Endothelial cell (in vitro differentiated cells): ENCODE results near the gene KCNG3. TPM values are rescaled to one million over a fixed set of nuclear protein-coding genes. Genes with fewer than 3 reads are reported as not detected.

ENCODE experiments used
- DNase-seq: peaks from one replicate; pipeline ENCODE4 v3.0.0; 2021; ENCODE audit warnings: low spot score
- H3K27ac Mint-ChIP-seq: one replicate; pipeline ENCODE4 v1.8.0; 2021; ENCODE audit warnings: mixed read lengths, inconsistent platforms; ENCODE audit not compliant: unreplicated experiment
- H3K27me3 Mint-ChIP-seq: one replicate; pipeline ENCODE4 v1.8.0; 2021; ENCODE audit warnings: mild to moderate bottlenecking, moderate library complexity, mixed read lengths, inconsistent platforms; ENCODE audit not compliant: unreplicated experiment
- H3K36me3 Mint-ChIP-seq: one replicate; pipeline ENCODE4 v1.8.0; 2021; ENCODE audit warnings: mild to moderate bottlenecking, low read depth, mixed read lengths, inconsistent platforms; ENCODE audit not compliant: unreplicated experiment
- H3K4me1 Mint-ChIP-seq: one replicate; pipeline ENCODE4 v1.8.0; 2021; ENCODE audit warnings: mild to moderate bottlenecking, mixed read lengths, inconsistent platforms; ENCODE audit not compliant: unreplicated experiment
- H3K4me3 Mint-ChIP-seq: one replicate; pipeline ENCODE4 v1.8.0; 2021; ENCODE audit warnings: mild to moderate bottlenecking, mixed read lengths, inconsistent platforms; ENCODE audit not compliant: unreplicated experiment
- H3K9me3 Mint-ChIP-seq: one replicate; pipeline ENCODE4 v1.8.0; 2021; ENCODE audit warnings: mixed read lengths, inconsistent platforms; ENCODE audit not compliant: unreplicated experiment
- total RNA-seq: library from RNA; stranded (reverse); fragmentation: NEBNext Ultra II Directional; extraction: Animal tissue kit (Norgen Biotek cat#: 25700); gene quantifications from one replicate; pipeline ENCODE4 v1.2.1, GENCODE V29; 2021; ENCODE audit not compliant: unreplicated experiment
- TF ChIP-seq, protein P1 (sequence below): fragments of 200-600 bp; sonication (generic); IDR thresholded peaks from one replicate; pipeline ENCODE4 v1.5.0; 2021; ENCODE audit warnings: antibody characterized with exemption; ENCODE audit not compliant: unreplicated experiment

KCNG3 gene
- total RNA-seq, 1 donor from 2014 or later, result 0.13 TPM

DNA sequence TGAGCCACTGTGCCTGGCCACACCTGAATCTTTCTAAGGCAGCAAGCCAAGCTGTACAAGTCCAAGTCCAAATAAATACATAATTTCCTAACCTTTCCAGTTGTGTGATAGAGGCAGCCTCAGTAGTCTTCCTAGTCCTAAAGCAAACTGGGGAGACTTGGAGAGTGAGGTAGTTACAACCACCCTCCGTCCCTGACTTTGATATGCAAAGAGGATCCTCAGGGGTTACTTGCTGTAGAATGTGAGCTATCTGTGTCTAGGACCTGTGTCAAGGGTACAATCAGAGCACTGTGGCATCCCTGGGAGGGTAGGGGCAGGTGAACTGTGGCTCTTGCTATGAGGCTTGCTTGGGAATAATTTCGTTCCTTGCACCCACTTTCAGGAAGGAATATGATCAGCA is 28.3 kb upstream of the KCNG3 start:
- no peak overlapping the region for H3K4me3 Mint-ChIP-seq
- DNase-seq, result no peak
- TF ChIP-seq, protein P1, sequence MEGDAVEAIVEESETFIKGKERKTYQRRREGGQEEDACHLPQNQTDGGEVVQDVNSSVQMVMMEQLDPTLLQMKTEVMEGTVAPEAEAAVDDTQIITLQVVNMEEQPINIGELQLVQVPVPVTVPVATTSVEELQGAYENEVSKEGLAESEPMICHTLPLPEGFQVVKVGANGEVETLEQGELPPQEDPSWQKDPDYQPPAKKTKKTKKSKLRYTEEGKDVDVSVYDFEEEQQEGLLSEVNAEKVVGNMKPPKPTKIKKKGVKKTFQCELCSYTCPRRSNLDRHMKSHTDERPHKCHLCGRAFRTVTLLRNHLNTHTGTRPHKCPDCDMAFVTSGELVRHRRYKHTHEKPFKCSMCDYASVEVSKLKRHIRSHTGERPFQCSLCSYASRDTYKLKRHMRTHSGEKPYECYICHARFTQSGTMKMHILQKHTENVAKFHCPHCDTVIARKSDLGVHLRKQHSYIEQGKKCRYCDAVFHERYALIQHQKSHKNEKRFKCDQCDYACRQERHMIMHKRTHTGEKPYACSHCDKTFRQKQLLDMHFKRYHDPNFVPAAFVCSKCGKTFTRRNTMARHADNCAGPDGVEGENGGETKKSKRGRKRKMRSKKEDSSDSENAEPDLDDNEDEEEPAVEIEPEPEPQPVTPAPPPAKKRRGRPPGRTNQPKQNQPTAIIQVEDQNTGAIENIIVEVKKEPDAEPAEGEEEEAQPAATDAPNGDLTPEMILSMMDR, result no peak

DNA sequence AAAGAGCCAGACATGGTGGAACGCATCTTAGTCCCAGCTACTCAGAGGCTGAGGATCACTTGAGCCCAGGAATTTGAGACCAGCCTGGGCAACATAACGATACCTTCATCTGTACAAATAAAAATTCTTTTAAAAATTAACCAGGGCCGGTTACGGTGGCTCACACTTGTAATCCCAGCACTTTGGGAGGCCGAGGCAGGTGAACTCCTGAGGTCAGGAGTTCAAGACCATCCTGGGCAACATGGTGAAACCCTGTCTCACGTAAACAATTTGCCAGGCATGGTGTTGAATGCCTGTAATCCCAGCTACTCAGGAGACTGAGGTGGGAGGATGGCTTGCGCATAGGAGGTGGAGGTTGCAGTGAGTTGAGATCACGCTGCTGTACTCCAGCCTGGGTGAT is 25.8 kb upstream of the KCNG3 start:
- TF ChIP-seq, protein P1, result no peak
- no peaks in the 10 kb centered on the region for H3K9me3 Mint-ChIP-seq
- no peaks in the 10 kb centered on the region for H3K36me3 Mint-ChIP-seq
- no peak overlapping the region for H3K27ac Mint-ChIP-seq
- H3K27me3 Mint-ChIP-seq, result peaks cover 1% of the 10 kb centered on the region
- no peak for DNase-seq
- H3K4me1 Mint-ChIP-seq, result no peaks in the 10 kb centered on the region
- H3K4me3 Mint-ChIP-seq, result no peak overlapping the region

More for the DNA sequence above, 28.3 kb upstream of the KCNG3 start:
- H3K9me3 Mint-ChIP-seq, result no peaks in the 10 kb centered on the region
- H3K27ac Mint-ChIP-seq, result no peak overlapping the region
- H3K27me3 Mint-ChIP-seq, result peaks cover 1% of the 10 kb centered on the region
- no peaks in the 10 kb centered on the region for H3K36me3 Mint-ChIP-seq
- no peaks in the 10 kb centered on the region for H3K4me1 Mint-ChIP-seq

DNA sequence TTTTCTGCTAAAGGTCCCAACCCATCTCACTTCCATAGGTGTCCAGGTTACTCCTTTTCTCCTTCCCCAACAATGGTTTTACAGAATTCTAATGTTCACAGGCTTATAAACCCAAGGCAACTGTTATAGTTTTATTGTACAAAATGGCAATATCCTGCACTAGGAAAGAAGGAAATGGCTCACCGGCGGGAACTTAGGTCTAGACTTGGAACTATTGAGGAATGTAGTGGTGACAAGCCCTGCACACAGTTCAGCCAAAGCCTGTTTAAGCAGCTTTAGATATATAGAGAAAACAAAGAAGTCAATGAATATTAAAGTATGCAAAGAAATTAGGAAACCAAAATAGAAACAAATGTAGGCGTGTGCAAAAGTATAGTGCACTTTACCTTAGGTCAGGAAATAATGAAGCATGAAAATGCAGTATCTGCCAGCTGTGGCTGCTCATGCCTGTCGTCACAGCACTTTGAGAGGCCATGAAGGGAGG is 22.7 kb upstream of the KCNG3 start:
- no peak overlapping the region for H3K27ac Mint-ChIP-seq

GRCh38 chr2:42513252-42513918 is 19.6 kb upstream of the KCNG3 start:
- H3K27me3 Mint-ChIP-seq, result peaks cover 4% of the 10 kb centered on the region
- no peaks in the 10 kb centered on the region for H3K36me3 Mint-ChIP-seq
- peak; percentile 52 for DNase-seq
- no peak overlapping the region for H3K27ac Mint-ChIP-seq
- H3K9me3 Mint-ChIP-seq, result no peaks in the 10 kb centered on the region
- no peak overlapping the region for H3K4me3 Mint-ChIP-seq
- TF ChIP-seq, protein P1, result peak; percentile 68
- peaks cover 11% of the 10 kb centered on the region for H3K4me1 Mint-ChIP-seq

More for the DNA sequence above, 22.7 kb upstream of the KCNG3 start:
- DNase-seq, result no peak
- Mint-ChIP-seq H3K27me3 (peaks cover 4% of the 10 kb centered on the region), H3K4me1 (no peaks in the 10 kb centered on the region), H3K9me3 (no peaks in the 10 kb centered on the region), H3K4me3 (no peak overlapping the region), H3K36me3 (no peaks in the 10 kb centered on the region)
- TF ChIP-seq, protein P1, result no peak

DNA sequence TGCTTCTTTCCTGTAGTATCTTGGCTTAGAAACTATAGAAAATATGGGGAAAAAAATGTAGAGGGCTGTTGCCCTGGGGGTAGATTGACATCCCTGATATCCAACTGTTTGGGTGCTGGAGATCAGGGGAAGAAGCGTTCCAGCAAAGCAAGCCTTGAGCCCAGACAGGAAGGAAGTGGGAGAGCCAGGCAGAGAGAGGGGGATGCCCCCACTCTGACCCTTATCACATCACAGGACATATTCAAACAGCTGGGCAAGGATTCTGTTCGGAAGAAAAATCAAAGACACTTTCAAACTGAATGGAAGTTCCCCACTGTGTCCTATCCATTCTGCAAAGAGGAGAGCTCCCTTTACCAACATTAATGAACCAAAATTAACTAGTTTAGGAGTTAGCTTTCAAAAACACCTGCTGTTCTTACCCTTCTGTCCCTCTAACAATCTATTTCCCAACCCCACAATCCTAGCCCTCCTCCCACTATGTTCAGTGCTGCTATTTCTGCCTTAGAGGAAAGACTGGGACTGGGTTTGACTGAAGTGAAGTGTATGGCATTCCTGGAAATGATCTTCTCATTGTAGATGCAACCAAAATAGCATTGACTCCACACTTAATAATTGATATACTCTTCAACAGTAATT is 16.9 kb upstream of the KCNG3 start:
- TF ChIP-seq, protein P1, result no peak

More for the DNA sequence above, 16.9 kb upstream of the KCNG3 start:
- H3K4me1 Mint-ChIP-seq, result peaks cover 11% of the 10 kb centered on the region
- H3K36me3 Mint-ChIP-seq, result no peaks in the 10 kb centered on the region
- no peaks in the 10 kb centered on the region for H3K9me3 Mint-ChIP-seq
- peak overlapping the region; percentile 22 for H3K4me3 Mint-ChIP-seq
- DNase-seq, result peak; percentile 4
- H3K27ac Mint-ChIP-seq, result no peak overlapping the region
- peaks cover 4% of the 10 kb centered on the region for H3K27me3 Mint-ChIP-seq
